Left ventricle myocardium inferior (tissue), 1 donor: ENCODE measurements around the gene HSPA1B. TPM values are rescaled to one million over a fixed set of nuclear protein-coding genes. Genes with fewer than 3 reads are reported as not detected.
A peak's percentile ranks its signal among the peaks of the same experiment; 100 is the strongest.

Experiments
- DNase-seq: peaks from one replicate; pipeline ENCODE4 v3.0.0-alpha.2; 2020
- H3K27ac ChIP-seq: fragments of 200-600 bp; replicated peaks from 2 replicates; pipeline ENCODE4 v1.8.0; 2021
- H3K27me3 ChIP-seq: fragments of 200-600 bp; 2 replicates; pipeline ENCODE4 v1.8.0; 2021; ENCODE audit warnings: low read depth
- H3K36me3 ChIP-seq: fragments of 200-600 bp; 2 replicates; pipeline ENCODE4 v1.8.0; 2021
- H3K4me1 ChIP-seq: fragments of 200-600 bp; 2 replicates; pipeline ENCODE4 v1.8.0; 2021
- H3K4me3 ChIP-seq: fragments of 200-600 bp; 2 replicates; pipeline ENCODE4 v1.8.0; 2021; ENCODE audit warnings: mild to moderate bottlenecking, moderate library complexity
- H3K9me3 ChIP-seq: fragments of 200-600 bp; replicated peaks from 2 replicates; pipeline ENCODE4 v1.8.0; 2021
- intact Hi-C: fragments of 100-400 bp; cut with micrococcal nuclease; formaldehyde crosslinking; loops from one replicate; pipeline ENCODE4 v1.11.0; 2022
- long read RNA-seq: library from polyadenylated mRNA; unstranded; transcript quantifications from one replicate; pipeline ENCODE4 v2.0.0, GENCODE V29; 2021
- total RNA-seq: library from RNA; stranded (reverse); fragmentation: NEBNext Ultra II Directional; extraction: Animal tissue kit (Norgen Biotek cat#: 25700); gene quantifications from one replicate; pipeline ENCODE4 v1.2.1, GENCODE V29; 2021
- TF ChIP-seq, protein P1 (sequence below): fragments of 200-600 bp; IDR thresholded peaks from 2 replicates; pipeline ENCODE4 v1.8.0; 2021; ENCODE audit warnings: antibody characterized with exemption, mild to moderate bottlenecking, borderline replicate concordance
- donor health status: DM: no; HTN: yes; CAD: no; lungs with severe emphysema.

The HSPA1B gene
- 184 TPM for total RNA-seq
- long read RNA-seq, transcript HSPA1B-201 (1 exons, 2,521 nt), result major isoform, 65 of 66 reads
- long read RNA-seq, partial matches to known transcripts, result 0 of 66 reads
- long read RNA-seq, other reads (novel, unspliced or antisense), result 1 of 66 reads

DNA sequence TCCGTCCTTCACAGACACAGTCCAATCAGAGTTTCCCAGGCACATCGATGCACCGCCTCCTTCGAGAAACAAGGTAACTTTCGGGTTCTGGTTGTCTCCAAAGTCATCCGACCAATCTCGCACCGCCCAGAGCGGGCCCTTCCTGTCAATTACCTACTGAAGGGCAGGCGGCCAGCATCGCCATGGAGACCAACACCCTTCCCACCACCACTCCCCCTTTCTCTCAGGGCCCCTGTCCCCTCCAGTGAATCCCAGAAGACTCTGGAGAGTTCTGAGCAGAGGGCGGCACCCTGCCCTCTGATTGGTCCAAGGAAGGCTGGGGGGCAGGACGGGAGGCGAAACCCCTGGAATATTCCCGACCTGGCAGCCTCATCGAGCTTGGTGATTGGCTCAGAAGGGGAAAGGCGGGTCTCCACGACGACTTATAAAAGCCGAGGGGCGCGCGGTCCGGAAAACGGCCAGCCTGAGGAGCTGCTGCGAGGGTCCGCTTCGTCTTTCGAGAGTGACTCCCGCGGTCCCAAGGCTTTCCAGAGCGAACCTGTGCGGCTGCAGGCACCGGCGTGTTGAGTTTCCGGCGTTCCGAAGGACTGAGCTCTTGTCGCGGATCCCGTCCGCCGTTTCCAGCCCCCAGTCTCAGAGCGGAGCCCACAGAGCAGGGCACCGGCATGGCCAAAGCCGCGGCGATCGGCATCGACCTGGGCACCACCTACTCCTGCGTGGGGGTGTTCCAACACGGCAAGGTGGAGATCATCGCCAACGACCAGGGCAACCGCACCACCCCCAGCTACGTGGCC is at the start of gene HSPA1B:
HSPA1B (plus strand) TSS at position 453 of the 794 bp plus-strand sequence; CDS start at position 666, 213 bp downstream.
- Histone ChIP-seq H3K4me3 (peak within 1 kb of the TSS; percentile 79), H3K9me3 (no peaks in the 10 kb centered on the region), H3K36me3 (no peaks in the 10 kb centered on the region), H3K27me3 (no peaks in the 10 kb centered on the region), H3K4me1 (peaks cover 55% of the 10 kb centered on the region), H3K27ac (peak within 1 kb of the TSS; percentile 99)
- TF ChIP-seq, protein P1, sequence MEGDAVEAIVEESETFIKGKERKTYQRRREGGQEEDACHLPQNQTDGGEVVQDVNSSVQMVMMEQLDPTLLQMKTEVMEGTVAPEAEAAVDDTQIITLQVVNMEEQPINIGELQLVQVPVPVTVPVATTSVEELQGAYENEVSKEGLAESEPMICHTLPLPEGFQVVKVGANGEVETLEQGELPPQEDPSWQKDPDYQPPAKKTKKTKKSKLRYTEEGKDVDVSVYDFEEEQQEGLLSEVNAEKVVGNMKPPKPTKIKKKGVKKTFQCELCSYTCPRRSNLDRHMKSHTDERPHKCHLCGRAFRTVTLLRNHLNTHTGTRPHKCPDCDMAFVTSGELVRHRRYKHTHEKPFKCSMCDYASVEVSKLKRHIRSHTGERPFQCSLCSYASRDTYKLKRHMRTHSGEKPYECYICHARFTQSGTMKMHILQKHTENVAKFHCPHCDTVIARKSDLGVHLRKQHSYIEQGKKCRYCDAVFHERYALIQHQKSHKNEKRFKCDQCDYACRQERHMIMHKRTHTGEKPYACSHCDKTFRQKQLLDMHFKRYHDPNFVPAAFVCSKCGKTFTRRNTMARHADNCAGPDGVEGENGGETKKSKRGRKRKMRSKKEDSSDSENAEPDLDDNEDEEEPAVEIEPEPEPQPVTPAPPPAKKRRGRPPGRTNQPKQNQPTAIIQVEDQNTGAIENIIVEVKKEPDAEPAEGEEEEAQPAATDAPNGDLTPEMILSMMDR, result no peak
- DNase-seq, result peak; percentile 99
- intact Hi-C loops, result no loop called here

DNA sequence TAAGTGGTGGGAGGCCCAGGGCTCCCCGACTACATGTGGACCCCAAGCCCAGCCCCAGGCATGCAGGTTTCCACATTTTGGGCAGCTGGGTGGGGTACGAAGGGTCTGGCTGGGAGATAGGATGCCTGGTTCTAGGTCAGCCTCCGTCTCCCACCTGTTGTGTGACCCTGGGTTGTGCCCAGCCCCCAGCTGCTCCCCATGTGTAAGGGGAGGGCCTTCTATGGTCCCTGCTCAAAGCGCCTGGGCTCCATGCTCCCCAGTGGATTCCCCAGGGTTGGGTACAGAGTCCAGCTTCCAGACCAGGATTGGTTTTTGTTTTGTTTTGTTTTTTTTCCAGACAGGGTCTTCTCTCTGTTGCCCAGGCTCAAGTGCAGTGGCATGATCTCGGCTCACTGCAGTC is 49.3 kb upstream of the HSPA1B start:
- H3K4me1 ChIP-seq, result peaks cover 15% of the 10 kb centered on the region
- DNase-seq, result no peak
- H3K27me3 ChIP-seq, result no peaks in the 10 kb centered on the region
- H3K9me3 ChIP-seq, result no peaks in the 10 kb centered on the region
- TF ChIP-seq, protein P1, result no peak
- intact Hi-C loops, result no loop called here
- H3K4me3 ChIP-seq, result no peak overlapping the region
- peak overlapping the region; percentile 85 for H3K27ac ChIP-seq
- peaks cover 50% of the 10 kb centered on the region for H3K36me3 ChIP-seq

DNA sequence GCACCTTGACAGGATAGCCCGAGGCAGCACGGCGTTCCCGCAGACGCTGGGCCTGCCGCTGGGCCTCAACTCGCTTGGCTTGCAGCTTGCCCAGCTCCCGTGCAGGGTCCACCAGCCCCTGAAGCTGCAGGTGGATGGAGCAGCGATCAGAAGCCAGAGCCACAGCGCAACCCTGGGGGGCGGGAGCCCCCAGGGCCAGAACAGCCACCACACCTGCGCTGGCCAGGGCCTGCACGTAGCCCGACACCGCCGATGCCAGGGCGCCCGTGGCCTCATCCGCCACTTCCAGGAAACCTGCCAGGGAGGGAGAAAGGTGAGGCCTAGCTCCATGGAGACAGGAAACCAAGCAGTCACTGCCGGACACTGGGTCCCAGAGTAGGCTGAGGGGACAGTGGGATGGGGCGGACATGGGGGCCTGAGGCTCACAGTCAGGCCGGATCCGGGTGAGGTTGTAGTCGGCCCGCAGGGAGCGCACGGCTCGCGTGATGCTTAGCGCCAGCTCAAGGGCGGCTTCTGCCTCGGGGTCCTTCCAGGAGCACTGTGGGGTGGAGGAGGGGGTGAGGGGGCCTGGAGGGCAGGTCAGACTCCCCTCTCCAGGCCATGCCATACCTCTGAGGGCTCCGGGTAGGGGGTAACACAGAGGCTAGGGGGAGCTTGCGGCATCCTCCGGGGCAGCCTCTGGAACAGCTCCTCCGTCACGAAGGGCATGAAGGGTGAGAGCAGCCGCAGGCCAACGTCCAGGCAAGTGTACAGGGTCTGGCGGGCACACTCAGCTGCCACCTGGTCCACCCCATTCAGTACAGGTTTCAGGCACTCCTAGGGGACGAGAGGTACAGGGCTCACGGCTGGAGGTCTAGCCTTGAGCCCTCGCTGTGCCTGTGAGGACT is 48.3 kb upstream of the HSPA1B start:
- no peak overlapping the region for H3K27ac ChIP-seq
- H3K36me3 ChIP-seq, result peaks cover 58% of the 10 kb centered on the region
- peaks cover 15% of the 10 kb centered on the region for H3K4me1 ChIP-seq
- intact Hi-C loops, result no loop called here
- H3K27me3 ChIP-seq, result no peaks in the 10 kb centered on the region
- no peaks in the 10 kb centered on the region for H3K9me3 ChIP-seq
- H3K4me3 ChIP-seq, result no peak overlapping the region
- TF ChIP-seq, protein P1, result no peak
- DNase-seq, result no peak

DNA sequence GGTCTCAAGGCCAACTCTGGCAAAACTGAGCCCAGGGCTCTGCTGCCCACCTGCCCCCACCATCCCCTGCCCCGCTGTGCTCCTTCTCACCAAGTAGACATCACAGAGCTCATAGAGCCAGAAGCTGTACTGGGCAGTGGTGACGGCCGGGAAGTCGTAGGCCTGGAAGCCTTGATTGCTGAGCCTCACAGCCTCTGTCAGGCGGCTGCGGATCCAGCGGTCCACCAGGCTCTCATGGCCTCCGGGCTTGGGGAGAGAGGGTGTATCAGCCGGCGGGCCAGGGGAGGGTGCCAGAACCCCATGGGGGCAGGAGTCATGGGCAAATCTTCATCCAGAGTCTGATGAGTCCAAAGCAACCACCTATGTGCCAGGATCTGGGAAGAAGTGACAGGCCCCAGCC is 47.6 kb upstream of the HSPA1B start:
- peaks cover 64% of the 10 kb centered on the region for H3K36me3 ChIP-seq

More for the DNA sequence above, 47.6 kb upstream of the HSPA1B start:
- TF ChIP-seq, protein P1, result no peak
- DNase-seq, result no peak
- Histone ChIP-seq H3K4me1 (peaks cover 15% of the 10 kb centered on the region), H3K27me3 (no peaks in the 10 kb centered on the region), H3K9me3 (no peaks in the 10 kb centered on the region), H3K4me3 (no peak overlapping the region), H3K27ac (no peak overlapping the region)
- intact Hi-C loops, result no loop called here
